GM23338 (cell line): ENCODE results near the gene SORL1-AS1.

Experiments used
- CREB1 ChIP-seq: fragments of 250-450 bp; sonication (Bioruptor Pico); IDR thresholded peaks from 2 replicates; pipeline ENCODE4 v1.5.0; 2020; ENCODE audit warnings: low read depth, mild to moderate bottlenecking, moderate library complexity
- CTCF ChIP-seq, 2 experiments: fragments of 200-600 bp in 1 of 2; sonication (generic) in 1 of 2; conservative IDR thresholded peaks; 2 replicates each; pipeline versions ENCODE4 v1.5.1 to v1.6.1; 2016 to 2017; ENCODE audit warnings: antibody characterized with exemption in 2 of 2, low read depth in 2 of 2, mild to moderate bottlenecking in 2 of 2, moderate library complexity in 1 of 2
- ETS1 ChIP-seq: IDR thresholded peaks from 2 replicates; pipeline ENCODE4 v1.6.1; 2016; ENCODE audit warnings: antibody characterized with exemption
- EZH2 ChIP-seq: fragments of 200-600 bp; sonication (generic); IDR thresholded peaks from one replicate; pipeline ENCODE4 v1.8.0; 2017; ENCODE audit warnings: antibody characterized with exemption, mild to moderate bottlenecking, low read depth; ENCODE audit not compliant: unreplicated experiment
- EZH2phosphoT487 ChIP-seq: fragments of 200-600 bp; sonication (generic); IDR thresholded peaks from one replicate; pipeline ENCODE4 v1.8.1; 2018; ENCODE audit warnings: antibody characterized with exemption; ENCODE audit not compliant: unreplicated experiment
- JUNB ChIP-seq: IDR thresholded peaks from one replicate; pipeline ENCODE4 v1.6.1; 2016; ENCODE audit warnings: antibody characterized with exemption; ENCODE audit not compliant: unreplicated experiment
- NANOG ChIP-seq: IDR thresholded peaks from 2 replicates; pipeline ENCODE4 v1.6.1; 2016; ENCODE audit warnings: antibody characterized with exemption, borderline replicate concordance
- POLR2AphosphoS5 ChIP-seq: IDR thresholded peaks from 2 replicates; pipeline ENCODE4 v1.6.1; 2016; ENCODE audit warnings: antibody characterized with exemption, low read depth
- REST ChIP-seq: IDR thresholded peaks from one replicate; pipeline ENCODE4 v1.6.1; 2018; ENCODE audit warnings: antibody characterized with exemption; ENCODE audit not compliant: unreplicated experiment
- STAT1 ChIP-seq: IDR thresholded peaks from one replicate; pipeline ENCODE4 v1.6.1; 2016; ENCODE audit warnings: antibody characterized with exemption; ENCODE audit not compliant: unreplicated experiment
- ZNF114 ChIP-seq: fragments of 250-450 bp; sonication (Bioruptor Pico); IDR thresholded peaks from 2 replicates; pipeline ENCODE4 v1.5.0; 2020; ENCODE audit warnings: mild to moderate bottlenecking, moderate library complexity
- ZNF331 ChIP-seq: fragments of 250-450 bp; sonication (Bioruptor Pico); IDR thresholded peaks from 2 replicates; pipeline ENCODE4 v1.5.0; 2020; ENCODE audit warnings: low read depth, mild to moderate bottlenecking, moderate library complexity

GRCh38 chr11:121486054-121486453 lies 33.3 kb upstream of the SORL1-AS1 start:
- TF ChIP-seq REST = no peak
- TF ChIP-seq CTCF (conservative IDR thresholded peaks at IDR 0.05; ENCODE audit: low read depth in 2 of 2) = no peak
- TF ChIP-seq EZH2phosphoT487 = no peak
- TF ChIP-seq EZH2 = no peak
- no peak for TF ChIP-seq CREB1
- no peak for TF ChIP-seq POLR2AphosphoS5
- no peak for TF ChIP-seq ETS1
- no peak for TF ChIP-seq NANOG
- TF ChIP-seq JUNB = no peak
- no peak for TF ChIP-seq ZNF114 (CRISPR knock-in tag)
- no peak for TF ChIP-seq ZNF331 (CRISPR knock-in tag)
- TF ChIP-seq STAT1 = no peak
